ELR (cell line): Measurements from ENCODE around the gene MUC20.
A peak's percentile ranks its signal among the peaks of the same experiment; 100 is the strongest.
"Not testable (repeated sequence)": the region's sequence is repeated elsewhere in the genome, so short reads cannot be mapped to it uniquely, and the experiment has no call there.

Experiments used
- DNase-seq: peaks from one replicate; pipeline ENCODE4 v3.0.0-alpha.2; 2015; ENCODE audit warnings: low read depth

Gene MUC20

DNA sequence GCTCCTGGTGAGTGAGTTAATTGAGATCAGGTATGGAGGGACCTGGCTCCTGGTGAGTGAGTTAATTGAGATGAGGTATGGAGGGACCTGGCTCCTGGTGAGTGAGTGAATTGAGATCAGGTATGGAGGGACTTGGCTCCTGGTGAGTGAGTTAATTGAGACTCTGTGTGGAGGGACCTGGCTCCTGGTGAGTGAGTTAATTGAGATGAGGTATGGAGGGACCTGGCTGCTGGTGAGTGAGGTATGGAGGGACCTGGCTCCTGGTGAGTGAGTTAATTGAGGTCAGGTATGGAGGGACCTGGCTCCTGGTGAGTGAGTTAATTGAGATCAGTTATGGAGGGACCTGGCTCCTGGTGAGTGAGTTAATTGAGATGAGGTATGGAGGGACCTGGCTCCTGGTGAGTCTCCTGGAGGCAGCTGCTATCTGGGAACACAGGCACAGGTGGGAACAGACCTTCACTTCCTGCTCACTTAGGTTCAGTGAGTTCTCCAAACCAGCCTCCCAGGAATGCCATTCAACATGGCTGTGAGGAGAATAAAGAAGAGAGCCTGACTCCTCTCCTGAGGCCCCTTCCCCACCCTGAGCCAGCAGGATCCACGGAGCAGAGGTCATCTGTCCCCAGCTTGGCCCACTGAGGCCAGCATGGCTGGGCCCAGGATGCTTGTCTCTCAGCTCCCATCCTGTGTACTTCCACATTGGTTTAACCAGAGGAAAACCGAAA is 9.5 kb upstream of the MUC20 start:
- not testable (repeated sequence) for DNase-seq

DNA sequence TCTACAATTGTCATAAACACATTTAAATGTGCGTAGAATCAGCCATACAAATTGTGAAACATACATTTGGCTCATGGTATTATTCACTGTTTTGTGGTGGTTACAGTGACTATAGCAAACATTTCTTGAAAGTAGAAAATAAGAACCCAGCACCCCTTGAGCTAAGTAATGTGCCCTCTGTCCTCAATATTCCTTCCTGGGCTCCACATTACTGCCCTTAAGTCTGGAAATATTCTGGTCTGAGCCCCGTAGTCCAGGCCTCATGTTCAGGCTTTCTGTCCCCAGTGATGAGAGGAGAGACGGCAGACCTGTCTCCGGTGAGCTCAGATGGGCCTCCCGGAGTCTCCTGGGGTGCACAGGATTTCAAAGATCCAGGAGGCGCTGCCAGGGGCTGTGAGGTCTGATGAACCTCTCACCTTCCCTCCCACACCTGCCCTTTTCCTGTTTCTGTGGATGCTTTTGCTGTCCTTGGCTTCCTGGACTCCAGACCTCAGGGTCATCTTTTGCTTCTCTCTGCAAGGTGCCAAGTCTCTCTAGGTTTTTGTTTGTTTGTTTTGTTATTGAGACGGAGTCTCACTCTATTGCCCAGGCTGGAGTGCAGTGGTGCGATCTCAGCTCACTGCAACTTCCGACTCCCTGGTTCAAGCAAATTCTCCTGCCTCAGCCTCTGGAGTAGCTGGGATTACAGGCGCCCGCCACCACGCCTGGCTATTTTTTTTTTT is 8.8 kb upstream of the MUC20 start:
- DNase-seq, result no peak

DNA sequence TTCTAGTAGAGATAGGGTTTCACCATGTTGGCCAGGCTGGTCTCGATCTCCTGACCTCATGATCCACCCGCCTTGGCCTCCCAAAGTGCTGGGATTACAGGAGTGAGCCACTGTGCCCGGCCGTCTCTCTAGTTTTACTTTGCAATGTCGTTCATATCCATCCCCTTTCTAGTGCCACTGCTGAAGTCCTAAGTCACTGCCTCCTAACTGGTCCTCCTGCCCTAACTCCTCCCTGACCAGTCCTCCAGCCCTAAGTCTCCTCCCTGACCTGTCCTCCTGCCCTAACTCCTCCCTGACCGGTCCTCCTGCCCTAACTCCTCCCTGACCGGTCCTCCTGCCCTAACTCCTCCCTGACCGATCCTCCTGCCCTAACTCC is 8.3 kb upstream of the MUC20 start:
- DNase-seq, result not testable (repeated sequence)

DNA sequence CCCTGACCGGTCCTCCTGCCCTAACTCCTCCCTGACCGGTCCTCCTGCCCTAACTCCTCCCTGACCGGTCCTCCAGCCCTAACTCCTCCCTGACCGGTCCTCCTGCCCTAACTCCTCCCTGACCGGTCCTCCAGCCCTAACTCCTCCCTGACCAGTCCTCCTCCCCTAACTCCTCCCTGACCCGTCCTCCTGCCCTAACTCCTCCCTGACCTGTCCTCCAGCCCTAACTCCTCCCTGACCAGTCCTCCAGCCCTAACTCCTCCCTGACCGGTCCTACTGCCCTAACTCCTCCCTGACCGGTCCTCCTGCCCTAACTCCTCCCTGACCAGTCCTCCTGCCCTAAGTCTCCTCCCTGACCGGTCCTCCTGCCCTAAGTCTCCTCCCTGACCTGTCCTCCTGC is 7.6 kb upstream of the MUC20 start:
- DNase-seq, result not testable (repeated sequence)

DNA sequence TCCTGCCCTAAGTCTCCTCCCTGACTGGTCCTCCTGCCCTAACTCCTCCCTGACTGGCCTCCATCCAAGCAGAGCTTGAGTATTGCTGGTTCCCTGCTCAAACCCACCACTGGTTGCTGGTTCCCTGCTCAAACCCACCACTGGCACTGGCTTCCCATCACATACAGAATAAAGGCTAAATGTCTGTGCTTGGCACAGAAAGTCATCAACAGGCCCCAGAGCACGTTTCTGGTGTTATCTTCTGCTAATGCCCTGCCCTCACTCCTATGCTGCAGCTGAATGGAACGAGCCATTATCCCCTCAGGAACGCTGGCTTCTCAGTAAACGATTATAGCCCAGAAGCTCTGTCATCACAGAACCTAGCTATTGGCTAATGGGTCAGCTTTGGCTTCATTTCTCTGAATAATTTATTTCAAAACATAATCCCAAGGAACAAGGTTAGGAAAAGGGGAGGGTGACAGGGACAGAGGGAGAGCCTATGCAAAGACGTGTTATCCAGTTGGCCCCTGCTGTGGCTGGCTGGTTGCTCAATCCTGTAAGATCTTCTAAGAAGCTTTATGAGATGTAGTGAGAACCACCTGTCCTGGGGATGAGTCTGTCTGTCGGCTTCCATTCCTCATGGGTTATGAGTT is 6.3 kb upstream of the MUC20 start:
- peak; percentile 30 for DNase-seq

DNA sequence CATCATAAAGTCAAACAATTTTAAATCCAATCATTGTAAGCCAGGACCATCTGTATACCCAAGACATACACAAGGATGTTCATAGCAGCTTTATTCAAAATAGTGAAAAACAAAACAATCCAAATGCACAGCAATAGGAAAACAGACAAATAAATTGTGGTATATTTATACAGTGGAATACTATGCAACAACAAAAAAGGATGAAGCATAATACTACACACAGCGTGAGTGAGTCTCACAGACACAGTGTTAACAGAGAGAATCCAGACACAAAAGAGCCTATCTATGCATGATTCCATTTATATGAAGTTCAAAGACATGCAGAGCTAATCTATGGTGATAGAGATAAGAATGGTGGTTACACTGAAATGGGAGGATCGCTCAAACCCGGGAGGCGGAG is 5.6 kb upstream of the MUC20 start:
- DNase-seq, result no peak

DNA sequence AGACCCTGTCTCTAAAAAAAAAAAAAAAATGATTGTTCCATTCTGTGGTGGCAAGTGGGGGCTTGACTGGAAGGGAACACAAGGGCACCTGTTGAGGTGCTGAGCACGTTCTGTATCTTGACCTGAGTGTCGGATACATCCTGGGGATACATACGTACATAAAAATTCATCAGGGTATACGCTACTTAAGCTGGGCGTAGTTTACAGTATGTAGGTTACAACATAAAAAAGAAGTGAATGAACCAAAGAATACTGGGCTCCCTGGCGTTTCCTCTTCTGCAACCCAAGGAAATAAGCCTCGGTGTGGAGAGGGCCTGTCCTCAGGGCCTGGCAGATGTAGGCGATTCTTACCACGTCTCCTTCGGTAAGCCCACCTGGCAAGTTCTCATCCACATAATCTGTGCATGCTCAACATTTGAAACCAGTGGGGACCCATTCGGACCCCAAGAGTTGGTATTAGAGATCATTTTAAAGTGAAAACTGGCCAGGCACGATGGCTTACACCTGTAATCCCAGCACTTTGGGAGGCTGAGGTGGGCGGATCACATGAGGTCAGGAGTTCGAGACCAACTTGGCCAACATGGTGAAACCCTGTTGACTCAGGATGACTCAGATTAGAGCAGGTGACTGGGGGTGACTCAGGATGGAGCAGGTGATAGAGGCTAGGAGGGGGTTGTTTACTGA is 5.1 kb upstream of the MUC20 start:
- peak; percentile 78 for DNase-seq

DNA sequence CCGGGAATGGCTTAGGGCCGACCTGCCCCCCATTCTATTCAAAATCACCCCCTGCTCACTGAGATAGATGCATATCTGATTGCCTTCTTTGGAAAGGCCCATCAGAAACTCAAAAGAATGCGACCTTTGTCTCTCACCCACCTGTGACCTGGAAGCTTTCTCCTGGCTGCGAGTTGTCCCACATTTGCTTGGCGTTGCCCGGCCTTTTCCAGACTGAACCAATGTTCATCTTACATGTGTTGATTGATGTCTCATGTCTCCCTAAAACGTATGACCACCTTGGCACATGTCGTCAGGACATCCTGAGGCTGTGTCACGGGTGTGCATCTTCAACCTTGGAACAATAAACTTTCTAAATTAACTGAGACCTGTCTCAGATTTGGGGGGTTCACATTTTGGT is 3.4 kb upstream of the MUC20 start:
- DNase-seq, result no peak

DNA sequence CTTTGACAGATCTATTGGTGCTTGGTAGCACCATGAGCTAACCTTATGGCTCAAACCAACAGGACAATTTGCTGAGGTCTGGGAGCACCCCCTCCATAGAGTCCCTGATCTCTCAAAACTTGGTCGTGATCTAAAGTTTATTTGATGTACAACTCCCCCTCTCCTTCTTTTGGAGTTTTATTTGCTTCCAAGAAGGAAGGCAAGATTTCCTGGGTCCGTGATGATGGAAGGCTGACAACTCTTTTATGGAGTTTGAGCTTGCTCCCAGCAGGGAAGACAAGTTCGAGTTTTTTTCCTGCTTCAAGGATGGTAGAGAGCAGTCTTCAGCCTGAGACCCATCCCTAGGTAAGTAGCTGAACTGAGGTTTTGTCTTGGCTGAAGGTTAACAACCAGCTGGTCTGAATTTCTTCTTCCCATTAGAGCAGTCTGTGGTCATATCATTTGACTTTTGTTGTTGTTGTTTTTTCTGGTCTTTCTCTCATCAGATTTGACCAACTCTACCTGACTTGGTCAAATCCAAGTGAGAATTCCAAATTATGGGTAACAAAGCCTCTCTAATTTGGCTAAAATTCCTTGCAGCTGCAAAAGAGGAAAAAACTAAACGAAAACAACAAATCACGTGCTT is 2.8 kb upstream of the MUC20 start:
- no peak for DNase-seq

DNA sequence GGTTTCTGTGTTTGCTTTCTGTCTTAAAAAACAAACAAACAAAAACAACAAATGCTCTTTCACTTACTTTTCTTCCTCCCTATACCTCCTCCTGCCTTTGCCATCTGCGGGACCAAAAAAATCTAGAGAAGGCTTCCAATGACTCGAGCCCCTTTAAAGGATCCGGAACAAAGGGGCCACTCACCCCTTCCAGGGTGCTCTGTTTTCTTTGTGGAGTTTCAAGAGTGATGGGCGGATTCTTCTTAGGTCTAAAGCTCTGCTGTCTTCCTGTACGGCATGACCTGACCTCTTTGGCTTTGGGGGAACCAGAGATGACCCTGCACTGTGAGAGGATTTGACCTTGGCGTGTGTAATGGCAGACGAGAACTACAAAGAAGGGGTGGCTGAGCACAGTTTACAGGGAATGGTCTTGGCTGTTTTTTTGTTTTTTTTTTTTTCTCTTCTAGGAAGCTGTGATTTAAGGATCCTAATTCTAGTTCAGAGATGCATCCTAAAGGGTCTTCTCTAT is 2.2 kb upstream of the MUC20 start:
- no peak for DNase-seq

DNA sequence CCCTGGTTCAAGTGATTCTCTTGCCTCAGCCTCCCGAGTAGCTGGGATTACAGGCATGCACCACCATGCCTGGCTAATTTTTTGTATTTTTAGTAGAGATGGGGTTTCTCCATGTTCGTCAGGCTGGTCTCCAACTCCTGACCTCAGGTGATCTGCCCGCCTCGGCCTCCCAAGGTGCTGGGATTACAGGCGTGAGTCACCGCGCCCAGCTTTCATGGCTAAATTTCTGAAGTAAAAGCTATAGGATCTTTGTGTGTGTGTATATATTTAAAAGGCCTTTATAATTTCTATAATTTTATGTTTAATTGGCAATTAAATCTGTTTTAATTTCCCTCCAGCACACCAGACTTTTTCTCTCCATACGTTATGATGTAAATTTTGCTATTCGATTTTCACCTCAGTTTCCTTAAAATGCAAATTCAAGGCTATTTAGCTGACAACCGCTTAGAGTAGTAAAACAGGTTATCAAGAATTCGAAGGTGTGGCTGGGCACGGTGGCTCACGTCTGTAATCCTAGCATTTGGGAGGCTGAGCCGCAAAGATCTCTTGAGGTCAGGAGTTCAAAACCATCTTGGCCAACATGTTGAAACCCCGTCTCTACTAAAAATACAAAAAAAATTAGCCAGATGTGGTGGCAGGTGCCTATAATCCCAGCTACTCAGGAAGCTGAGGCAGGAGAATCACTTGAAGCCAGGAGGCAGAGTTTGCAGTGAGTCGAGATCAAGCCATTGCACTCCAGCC is 1.1 kb upstream of the MUC20 start:
- DNase-seq, result not testable (repeated sequence)

DNA sequence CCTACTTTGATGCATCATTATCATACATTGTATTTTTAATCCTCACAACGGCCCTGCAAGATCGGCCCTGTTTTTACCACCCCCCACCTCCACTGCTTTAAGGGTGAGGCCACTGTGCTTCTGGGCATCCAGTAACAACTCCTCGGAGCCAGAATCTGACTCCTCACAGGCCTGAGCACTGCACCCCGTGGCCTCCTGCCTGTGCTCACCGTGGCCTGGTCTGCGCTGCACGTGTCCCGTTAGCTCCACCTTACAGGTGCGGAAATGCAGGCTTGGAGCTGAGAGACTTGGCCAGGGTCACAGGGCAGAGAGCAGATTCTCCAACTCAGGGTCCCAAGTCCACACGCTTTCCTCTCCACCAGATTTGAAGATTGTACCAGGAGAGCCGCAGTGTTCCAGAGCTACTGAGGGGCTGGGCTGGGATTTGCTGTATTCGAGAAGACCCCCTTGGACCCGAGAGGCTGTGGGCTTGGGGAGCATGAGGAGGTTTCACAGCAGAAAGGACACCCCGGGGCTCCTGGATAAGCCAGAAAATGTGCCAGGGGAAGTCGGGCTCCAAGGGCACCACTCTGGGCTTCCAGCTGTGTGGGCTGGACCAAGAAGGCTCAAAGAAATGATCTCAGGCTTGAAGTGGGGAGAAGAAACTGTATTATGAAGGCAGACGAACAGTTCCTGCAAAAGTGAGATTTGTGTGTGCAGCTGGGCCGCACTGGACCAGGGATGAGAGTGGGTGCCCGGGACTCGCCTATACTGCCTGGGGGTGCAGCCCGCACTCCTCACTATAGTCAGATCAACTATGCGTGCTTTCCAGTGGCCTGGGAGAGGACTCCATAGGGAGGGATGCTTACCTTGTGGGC is 1.6 kb downstream of the MUC20 start:
- DNase-seq, result not testable (repeated sequence)

DNA sequence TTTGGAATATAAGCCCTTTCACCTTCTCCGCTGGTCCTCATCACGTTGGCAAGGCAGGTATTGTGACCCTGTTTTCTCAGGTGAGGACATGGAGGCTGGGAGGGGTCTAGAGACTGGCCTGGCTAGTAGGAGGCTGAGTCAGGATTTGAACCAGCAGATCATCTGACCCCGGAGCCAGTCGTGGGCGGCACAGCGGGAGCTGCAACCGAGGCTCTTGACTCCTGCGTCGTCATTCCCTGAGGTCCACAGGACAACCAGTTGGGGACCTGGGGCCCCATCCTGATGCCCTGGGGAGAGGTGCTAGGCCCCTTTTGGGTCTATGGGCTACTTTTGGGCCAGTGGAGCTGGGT is 2.2 kb downstream of the MUC20 start:
- DNase-seq, result not testable (repeated sequence)

DNA sequence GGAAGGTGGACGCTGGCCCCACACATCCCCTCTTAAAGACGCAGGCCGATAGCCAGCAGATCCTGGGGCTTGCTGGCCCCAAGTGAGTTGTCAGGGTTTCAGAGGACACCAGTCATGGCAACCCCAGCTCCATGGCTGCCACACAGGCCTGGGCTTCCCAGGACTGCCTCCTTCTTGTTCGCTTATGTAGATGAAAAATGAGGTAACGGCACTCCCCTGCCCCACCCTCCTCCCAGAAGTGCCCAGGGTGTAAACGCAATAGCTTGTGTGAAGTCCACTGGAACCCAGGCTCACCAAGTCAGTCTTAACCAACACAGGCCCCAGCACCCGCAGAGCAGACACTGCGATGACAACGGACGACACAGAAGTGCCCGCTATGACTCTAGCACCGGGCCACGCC is 3.6 kb downstream of the MUC20 start:
- DNase-seq, result not testable (repeated sequence)

DNA sequence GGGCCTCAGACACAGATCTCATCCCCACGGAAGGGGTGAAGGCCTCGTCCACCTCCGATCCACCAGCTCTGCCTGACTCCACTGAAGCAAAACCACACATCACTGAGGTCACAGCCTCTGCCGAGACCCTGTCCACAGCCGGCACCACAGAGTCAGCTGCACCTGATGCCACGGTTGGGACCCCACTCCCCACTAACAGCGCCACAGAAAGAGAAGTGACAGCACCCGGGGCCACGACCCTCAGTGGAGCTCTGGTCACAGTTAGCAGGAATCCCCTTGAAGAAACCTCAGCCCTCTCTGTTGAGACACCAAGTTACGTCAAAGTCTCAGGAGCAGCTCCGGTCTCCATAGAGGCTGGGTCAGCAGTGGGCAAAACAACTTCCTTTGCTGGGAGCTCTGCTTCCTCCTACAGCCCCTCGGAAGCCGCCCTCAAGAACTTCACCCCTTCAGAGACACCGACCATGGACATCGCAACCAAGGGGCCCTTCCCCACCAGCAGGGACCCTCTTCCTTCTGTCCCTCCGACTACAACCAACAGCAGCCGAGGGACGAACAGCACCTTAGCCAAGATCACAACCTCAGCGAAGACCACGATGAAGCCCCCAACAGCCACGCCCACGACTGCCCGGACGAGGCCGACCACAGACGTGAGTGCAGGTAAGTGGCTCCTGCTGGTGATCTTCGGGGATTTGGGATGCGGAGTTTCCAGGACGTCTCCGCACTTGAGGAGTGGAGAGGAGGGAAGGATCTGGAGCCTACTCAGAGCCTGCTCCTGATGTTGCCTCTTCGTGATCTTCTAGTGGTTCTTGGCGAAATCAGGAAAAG is 5.3 kb downstream of the MUC20 start:
- DNase-seq, result not testable (repeated sequence)

DNA sequence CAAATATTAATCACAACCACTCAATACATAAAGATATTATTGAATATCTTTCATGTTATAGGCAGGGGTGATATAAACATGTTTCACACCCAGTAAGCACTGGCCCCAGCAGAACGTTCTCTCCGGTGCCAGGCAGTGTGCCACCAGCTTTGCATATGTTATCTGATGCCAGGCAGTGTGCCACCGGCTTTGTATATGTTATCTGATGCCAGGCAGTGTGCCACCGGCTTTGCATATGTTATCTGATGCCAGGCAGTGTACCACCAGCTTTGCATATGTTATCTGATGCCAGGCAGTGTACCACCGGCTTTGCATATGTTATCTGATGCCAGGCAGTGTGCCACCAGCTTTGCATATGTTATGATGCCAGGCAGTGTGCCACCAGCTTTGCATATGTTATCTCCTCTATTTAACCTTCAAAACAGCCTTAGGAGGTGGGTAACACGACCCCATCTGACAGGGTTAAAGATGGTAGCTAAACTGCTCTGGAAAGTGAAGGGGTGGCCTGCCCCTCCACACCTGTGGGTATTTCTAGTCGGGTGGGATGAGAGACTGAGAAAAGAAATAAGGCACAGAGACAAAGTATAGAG is 6.9 kb downstream of the MUC20 start:
- no peak for DNase-seq

DNA sequence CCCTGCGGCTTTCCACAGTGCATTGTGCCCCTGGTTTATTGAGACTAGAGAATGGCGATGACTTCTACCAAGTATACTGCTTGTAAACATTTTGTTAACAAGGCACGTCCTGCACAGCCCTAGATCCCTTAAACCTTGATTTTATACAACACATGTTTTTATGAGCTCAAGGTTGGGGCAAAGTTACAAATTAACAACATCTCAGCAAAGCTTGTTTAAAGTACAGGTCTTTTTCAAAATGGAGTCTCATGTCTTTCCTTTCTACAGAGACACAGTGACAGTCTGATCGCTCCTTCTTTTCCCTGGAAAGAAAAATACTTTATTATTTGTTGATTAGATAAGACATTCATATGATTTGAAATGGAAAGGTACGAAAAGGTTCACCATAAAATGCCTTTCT is 8.0 kb downstream of the MUC20 start:
- not testable (repeated sequence) for DNase-seq

DNA sequence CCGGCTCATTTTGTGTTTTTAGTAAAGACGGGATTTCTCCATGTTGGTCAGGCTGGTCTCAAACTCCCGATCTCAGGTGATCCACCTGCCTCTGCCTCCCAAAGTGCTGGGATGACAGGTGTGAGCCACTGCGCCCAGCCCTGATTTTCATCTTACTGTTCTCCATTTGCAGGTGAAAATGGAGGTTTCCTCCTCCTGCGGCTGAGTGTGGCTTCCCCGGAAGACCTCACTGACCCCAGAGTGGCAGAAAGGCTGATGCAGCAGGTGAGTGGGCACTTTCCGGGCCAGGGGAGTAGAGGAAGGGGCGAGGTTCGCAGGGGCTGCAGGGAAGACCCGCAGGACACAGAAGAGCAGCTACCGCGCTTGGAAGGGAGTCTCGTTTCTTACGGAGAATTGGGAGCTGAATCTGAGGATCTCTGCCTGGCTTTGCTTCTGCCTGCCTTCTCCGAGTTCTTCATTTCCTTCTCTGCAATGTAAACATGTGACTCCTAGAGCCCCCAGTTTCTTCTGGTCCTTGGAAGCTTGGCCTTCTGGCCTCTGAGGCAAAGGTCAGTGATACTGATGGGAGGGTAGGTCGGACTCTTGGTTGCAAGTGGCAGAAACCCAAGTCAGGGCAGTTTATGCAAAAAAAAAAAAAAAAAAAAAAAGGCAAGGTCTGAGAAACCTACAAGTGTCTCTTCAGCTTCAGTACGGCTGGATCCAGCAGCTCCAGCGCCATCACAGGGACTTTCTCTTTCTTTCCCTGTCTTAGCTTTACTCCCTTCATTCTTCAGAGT is 8.9 kb downstream of the MUC20 start:
- DNase-seq, result no peak
